SK-N-SH (cell line): ENCODE results near the gene ZBTB46.

Source experiments
- CTCF ChIP-seq: fragments of 200-600 bp; sonication (generic); IDR thresholded peaks from 2 replicates; pipeline ENCODE4 v1.6.1; 2017; ENCODE audit warnings: antibody characterized with exemption, mild to moderate bottlenecking, moderate library complexity
- MAX ChIP-seq: IDR thresholded peaks from 2 replicates; pipeline ENCODE4 v1.4.0; 2012; ENCODE audit warnings: low read depth
- POLR2AphosphoS5 ChIP-seq: IDR thresholded peaks from 2 replicates; pipeline ENCODE4 v1.6.1; 2012; ENCODE audit warnings: low read depth, low read length
- RAD21 ChIP-seq: IDR thresholded peaks from 2 replicates; pipeline ENCODE4 v1.6.1; 2012; ENCODE audit warnings: mild to moderate bottlenecking, low read length
- SIN3A ChIP-seq: IDR thresholded peaks from 2 replicates; pipeline ENCODE4 v1.6.1; 2012; ENCODE audit warnings: low read depth, mild to moderate bottlenecking, low read length, moderate library complexity, borderline replicate concordance
- SMC3 ChIP-seq: IDR thresholded peaks from 2 replicates; pipeline ENCODE4 v1.6.1; 2012; ENCODE audit warnings: low read depth, low read length, improper control_type of control experiment
- ZBTB33 ChIP-seq: IDR thresholded peaks from 2 replicates; pipeline ENCODE4 v1.4.0; 2012; ENCODE audit warnings: low read depth, borderline replicate concordance

GRCh38 chr20:63825331-63826118 lies 5.5 kb downstream of the ZBTB46 start:
- TF ChIP-seq POLR2AphosphoS5 (no peak), CTCF (no peak), SIN3A (no peak), MAX (no peak), RAD21 (no peak), SMC3 (no peak), ZBTB33 (no peak)
